Measurements from ENCODE around the gene CNOT4. TPM values are rescaled to one million over a fixed set of nuclear protein-coding genes. Genes with fewer than 3 reads are reported as not detected.
"Not testable (repeated sequence)": the region's sequence is repeated elsewhere in the genome, so short reads cannot be mapped to it uniquely, and the experiment has no call there.

The CNOT4 gene
- total RNA-seq, 1 donor from 2014 or later = 32.1 TPM

DNA sequence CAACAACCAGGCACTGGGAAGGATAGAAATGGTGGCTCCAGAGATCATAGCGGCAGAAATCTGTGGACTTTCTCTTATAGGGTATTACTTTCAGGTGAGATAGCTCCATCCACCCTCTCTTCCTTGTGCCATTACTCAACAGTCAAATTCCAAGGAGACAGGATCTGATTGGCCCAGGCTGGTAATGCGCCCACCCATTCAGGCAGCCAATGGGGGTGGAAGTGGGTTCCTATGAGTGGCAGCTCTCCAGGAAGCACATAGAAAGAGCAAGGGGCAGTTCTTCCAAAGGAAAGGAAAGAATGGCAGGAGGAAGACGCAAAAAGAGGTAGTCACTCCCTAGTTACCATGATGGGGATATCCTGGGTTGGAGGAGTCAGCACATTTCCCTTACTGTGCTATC is 181.8 kb downstream of the CNOT4 start:
- Mint-ChIP-seq H3K4me3 (no peak overlapping the region), H3K27ac (no peak overlapping the region), H3K9me3 (no peaks in the 10 kb centered on the region), H3K36me3 (no peaks in the 10 kb centered on the region), H3K27me3 (peaks cover 12% of the 10 kb centered on the region), H3K4me1 (ENCODE audit: unreplicated experiment) (no peaks in the 10 kb centered on the region)
- TF ChIP-seq, protein P1, sequence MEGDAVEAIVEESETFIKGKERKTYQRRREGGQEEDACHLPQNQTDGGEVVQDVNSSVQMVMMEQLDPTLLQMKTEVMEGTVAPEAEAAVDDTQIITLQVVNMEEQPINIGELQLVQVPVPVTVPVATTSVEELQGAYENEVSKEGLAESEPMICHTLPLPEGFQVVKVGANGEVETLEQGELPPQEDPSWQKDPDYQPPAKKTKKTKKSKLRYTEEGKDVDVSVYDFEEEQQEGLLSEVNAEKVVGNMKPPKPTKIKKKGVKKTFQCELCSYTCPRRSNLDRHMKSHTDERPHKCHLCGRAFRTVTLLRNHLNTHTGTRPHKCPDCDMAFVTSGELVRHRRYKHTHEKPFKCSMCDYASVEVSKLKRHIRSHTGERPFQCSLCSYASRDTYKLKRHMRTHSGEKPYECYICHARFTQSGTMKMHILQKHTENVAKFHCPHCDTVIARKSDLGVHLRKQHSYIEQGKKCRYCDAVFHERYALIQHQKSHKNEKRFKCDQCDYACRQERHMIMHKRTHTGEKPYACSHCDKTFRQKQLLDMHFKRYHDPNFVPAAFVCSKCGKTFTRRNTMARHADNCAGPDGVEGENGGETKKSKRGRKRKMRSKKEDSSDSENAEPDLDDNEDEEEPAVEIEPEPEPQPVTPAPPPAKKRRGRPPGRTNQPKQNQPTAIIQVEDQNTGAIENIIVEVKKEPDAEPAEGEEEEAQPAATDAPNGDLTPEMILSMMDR (conservative IDR thresholded peaks at IDR 0.05) = no peak
- DNase-seq (ENCODE audit: extremely low spot score, unreplicated experiment) = no peak

DNA sequence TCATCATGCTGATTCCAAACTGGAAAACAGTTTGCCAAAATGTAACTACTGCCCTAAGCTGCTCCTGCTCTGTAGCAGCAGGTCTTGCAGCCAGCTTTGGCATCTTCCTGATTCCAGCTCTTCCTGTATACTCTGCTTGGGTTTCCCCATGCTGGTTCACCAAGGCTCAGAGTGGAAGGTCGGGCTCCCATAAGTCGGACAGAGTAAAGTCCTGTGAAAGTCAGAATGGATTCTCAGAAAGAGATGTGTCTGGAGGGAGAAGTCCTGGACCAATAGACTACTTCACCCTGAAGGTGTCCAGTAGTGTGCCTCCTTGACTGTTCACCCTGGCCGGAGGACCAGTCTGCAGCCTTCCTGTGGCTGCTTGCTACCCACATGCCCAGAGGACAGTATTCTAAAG is 182.4 kb downstream of the CNOT4 start:
- Mint-ChIP-seq H3K36me3 (no peaks in the 10 kb centered on the region), H3K27me3 (peaks cover 12% of the 10 kb centered on the region), H3K9me3 (no peaks in the 10 kb centered on the region), H3K4me3 (no peak overlapping the region), H3K27ac (no peak overlapping the region), H3K4me1 (ENCODE audit: unreplicated experiment) (no peaks in the 10 kb centered on the region)
- DNase-seq (ENCODE audit: extremely low spot score, unreplicated experiment) = no peak
- TF ChIP-seq, protein P1 (conservative IDR thresholded peaks at IDR 0.05) = no peak

DNA sequence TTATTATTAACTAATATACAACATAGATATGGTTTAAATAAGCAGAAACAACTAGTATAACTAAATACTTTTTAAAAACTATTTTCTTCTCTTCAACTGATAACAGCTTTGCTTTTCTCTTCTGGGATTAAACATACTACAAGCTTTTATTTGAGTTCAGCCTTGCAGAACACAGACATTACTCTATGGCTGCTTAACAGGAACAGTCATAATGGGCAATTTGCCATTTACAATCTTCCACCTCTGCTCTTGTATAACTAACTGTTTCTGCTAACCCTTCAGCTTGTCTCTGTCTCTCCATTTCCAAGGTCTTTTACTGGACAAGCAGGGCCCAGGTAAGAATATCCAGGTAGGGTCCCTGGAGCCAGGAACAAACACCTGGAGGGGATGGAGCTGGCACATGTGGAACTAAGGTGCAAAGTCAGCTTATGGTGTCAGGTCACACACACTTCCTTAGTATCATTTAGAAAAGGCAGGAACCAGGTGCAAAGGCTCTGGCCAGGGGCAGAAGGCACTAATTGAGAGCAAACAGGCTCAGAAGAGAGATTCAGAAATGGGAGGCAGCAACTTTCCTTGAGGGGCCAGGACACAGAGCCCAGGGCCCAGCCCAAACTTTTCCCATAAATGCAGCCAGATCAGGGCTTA is 183.1 kb downstream of the CNOT4 start:
- DNase-seq (ENCODE audit: extremely low spot score, unreplicated experiment) = no peak
- Mint-ChIP-seq H3K36me3 (no peaks in the 10 kb centered on the region), H3K4me3 (no peak overlapping the region), H3K27me3 (peaks cover 12% of the 10 kb centered on the region), H3K4me1 (ENCODE audit: unreplicated experiment) (no peaks in the 10 kb centered on the region), H3K9me3 (no peaks in the 10 kb centered on the region), H3K27ac (no peak overlapping the region)
- TF ChIP-seq, protein P1 (conservative IDR thresholded peaks at IDR 0.05) = no peak

DNA sequence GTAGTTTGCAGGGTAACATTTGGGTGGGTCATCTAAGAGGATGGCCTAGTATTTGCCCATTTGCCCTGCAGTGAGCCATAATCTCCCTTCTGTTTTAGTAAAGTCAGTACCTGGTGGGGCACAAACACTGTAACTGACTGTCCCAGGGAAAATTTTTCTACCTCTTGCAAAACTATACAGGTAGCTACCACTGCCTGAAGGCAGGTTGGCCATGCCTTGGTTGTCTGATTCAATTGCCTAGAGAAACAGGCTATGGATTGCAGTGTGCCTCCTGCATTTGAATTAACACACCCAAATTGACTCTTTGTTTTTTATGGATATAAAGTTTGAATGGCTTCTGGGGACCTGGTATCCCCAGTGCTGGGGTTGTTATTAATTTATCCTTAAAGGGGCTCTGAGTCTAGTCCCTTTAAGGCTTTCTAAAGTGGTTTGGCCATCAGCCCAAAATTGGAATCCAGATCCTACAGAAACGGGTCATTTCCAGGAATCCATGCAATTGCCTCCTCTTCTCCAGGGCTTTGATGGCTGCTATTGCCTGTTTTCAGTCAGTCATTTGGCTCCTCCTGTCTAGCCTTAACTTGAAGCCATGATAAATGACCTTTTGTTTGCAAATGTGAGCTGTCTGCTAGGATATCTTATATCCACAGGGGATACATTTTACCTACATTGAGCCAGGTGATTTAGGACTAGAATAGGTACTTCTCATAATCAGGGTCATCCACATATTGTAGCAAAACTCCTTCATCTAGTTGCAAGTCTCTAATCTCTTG is 187.1 kb downstream of the CNOT4 start:
- peaks cover 6% of the 10 kb centered on the region for H3K4me1 Mint-ChIP-seq (ENCODE audit: unreplicated experiment)
- no peak overlapping the region for H3K27ac Mint-ChIP-seq
- peaks cover 8% of the 10 kb centered on the region for H3K27me3 Mint-ChIP-seq
- no peaks in the 10 kb centered on the region for H3K9me3 Mint-ChIP-seq
- no peak overlapping the region for H3K4me3 Mint-ChIP-seq
- DNase-seq (ENCODE audit: extremely low spot score, unreplicated experiment) = no peak
- TF ChIP-seq, protein P1 (conservative IDR thresholded peaks at IDR 0.05) = no peak
- no peaks in the 10 kb centered on the region for H3K36me3 Mint-ChIP-seq

DNA sequence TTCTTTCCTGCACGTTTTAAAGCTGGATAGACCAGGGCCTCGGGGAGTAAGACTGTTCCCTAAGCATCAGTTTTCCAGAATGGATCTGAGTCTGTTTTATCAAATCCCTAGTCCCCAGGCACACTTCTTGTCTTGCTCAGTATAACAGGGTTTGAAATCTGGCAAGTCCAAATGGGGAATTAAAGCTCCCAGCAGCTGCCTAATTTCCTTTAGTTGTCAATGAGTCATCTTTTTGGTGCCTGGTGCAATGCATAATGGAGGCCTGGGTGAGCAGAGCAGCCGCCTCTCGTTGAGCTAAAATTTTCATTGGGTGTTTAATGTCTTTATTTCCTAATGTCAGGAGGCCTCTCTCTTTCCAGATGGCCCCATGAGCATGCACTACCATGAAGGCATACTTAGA is 188.3 kb downstream of the CNOT4 start:
- Mint-ChIP-seq H3K4me3 (no peak overlapping the region), H3K36me3 (no peaks in the 10 kb centered on the region), H3K9me3 (no peaks in the 10 kb centered on the region), H3K27ac (no peak overlapping the region), H3K27me3 (peaks cover 6% of the 10 kb centered on the region), H3K4me1 (ENCODE audit: unreplicated experiment) (peaks cover 9% of the 10 kb centered on the region)
- no peak for DNase-seq (ENCODE audit: extremely low spot score, unreplicated experiment)
- TF ChIP-seq, protein P1 (conservative IDR thresholded peaks at IDR 0.05) = no peak

DNA sequence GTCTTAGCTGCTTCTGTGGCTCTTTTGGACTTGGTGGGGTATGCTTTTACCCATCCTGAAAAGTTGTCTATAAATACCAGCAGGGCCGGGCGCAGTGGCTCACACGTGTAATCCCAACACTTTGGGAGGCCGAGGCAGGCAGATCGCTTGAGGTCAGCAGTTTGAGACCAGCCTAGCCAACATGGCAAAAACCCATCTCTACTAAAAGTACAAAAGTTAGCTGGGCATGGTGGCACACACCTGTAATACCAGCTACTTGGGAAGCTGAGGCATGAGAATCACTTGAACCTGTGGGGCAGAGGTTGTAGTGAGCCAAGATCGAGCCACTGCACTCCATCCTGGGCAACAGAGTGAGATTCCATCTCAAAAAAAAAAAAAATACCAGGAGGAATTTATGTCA is 188.9 kb downstream of the CNOT4 start:
- H3K4me1 Mint-ChIP-seq (ENCODE audit: unreplicated experiment); H3K27ac Mint-ChIP-seq; H3K4me3 Mint-ChIP-seq; DNase-seq (ENCODE audit: extremely low spot score, unreplicated experiment); H3K9me3 Mint-ChIP-seq; H3K27me3 Mint-ChIP-seq; H3K36me3 Mint-ChIP-seq: not testable (repeated sequence)

Measured in type B pancreatic cell (in vitro differentiated cells).